Erythroblast (primary cell): ENCODE results near the gene S100A2.

Experiments used
- GATA1 ChIP-seq: IDR thresholded peaks from 2 replicates; pipeline ENCODE4 v1.6.1; 2011; ENCODE audit warnings: low read depth, mild to moderate bottlenecking, control low read depth, low read length, moderate library complexity
- POLR2A ChIP-seq: IDR thresholded peaks from 2 replicates; pipeline ENCODE4 v1.6.1; 2011; ENCODE audit warnings: mild to moderate bottlenecking, low read length

DNA sequence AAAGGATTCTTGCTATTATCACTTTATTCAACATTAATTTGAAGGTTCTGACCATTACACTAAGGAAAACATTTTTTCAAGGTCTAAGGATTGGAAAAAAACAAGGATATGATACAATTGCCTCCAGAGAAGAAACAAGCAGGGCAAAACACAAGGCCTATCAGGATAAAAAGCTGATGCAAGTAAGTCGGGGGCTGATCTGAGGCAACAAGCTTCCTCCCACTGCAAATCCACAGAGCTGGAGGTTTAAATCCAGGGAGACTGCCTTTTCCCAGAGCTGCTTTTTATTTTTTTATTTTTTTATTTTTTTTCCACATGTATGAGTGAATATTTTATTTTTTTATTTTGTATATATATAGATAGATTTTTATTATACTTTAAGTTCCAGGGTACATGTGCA is 19.4 kb upstream of the S100A2 start:
- no peak for TF ChIP-seq POLR2A
- no peak for TF ChIP-seq GATA1
